Esophagus mucosa (tissue), 1 donor: ENCODE measurements around the gene RXFP3. TPM values are rescaled to one million over a fixed set of nuclear protein-coding genes. Genes with fewer than 3 reads are reported as not detected.

Experiments used
- ATAC-seq: fragments of 200-7000 bp; cut with Tn5 transposase; one replicate; pipeline ENCODE4 v1.9.1; 2020
- total RNA-seq: library from RNA; stranded (reverse); gene quantifications from one replicate; pipeline ENCODE4 v1.2.4, GENCODE V29; 2023
- donor health status: DM: yes; HTN: yes; CAD: no.

RXFP3 gene
- total RNA-seq, 1 donor from 2014 or later, result not detected

- no peak for ATAC-seq
Observed at GRCh38 chr5:33981408-33982162, 45.4 kb downstream of the RXFP3 start.

- no peak for ATAC-seq
Observed at GRCh38 chr5:33984178-33984577, 48.0 kb downstream of the RXFP3 start.

GRCh38 chr5:33984671-33985124 is 48.5 kb downstream of the RXFP3 start, which contains the start of gene SLC45A2:
TSS of gene SLC45A2 (minus strand) at chr5:33984693. CDS start at chr5:33984583, 110 bp downstream.
- ATAC-seq, result no peak

GRCh38 chr5:33985447-33985846 is 49.3 kb downstream of the RXFP3 start:
- no peak for ATAC-seq

Other genes starting within 250 kb of the RXFP3 start
- gene ADAMTS12, start 44.4 kb upstream of the RXFP3 start, total RNA-seq, result 0.52 TPM
- gene SLC45A2, start 48.3 kb downstream of the RXFP3 start, total RNA-seq, result not detected
- 13.5 TPM for gene AMACR, start 71.7 kb downstream of the RXFP3 start, total RNA-seq
- 1.2 TPM for gene C1QTNF3, start 106.8 kb downstream of the RXFP3 start, total RNA-seq